GM13976 (cell line): ENCODE measurements around the gene HECTD4.

Source experiments
- DNase-seq: peaks from one replicate; pipeline ENCODE4 v3.0.0; 2012; ENCODE audit warnings: low spot score
- CTCF ChIP-seq: IDR thresholded peaks from 2 replicates; pipeline ENCODE4 v1.5.1; 2012; ENCODE audit warnings: borderline replicate concordance, mild to moderate bottlenecking; ENCODE audit not compliant: insufficient read depth; ENCODE audit errors: extremely low read depth, missing control alignments, control extremely low read depth
- in situ Hi-C: fragments of 300-500 bp; cut with MboI; formaldehyde crosslinking; loops from one replicate; pipeline ENCODE4 v1.12.0; 2022; ENCODE audit warnings: low sequenced_read_pairs, mixed read lengths, inconsistent platforms; ENCODE audit not compliant: unreplicated experiment

Gene HECTD4

DNA sequence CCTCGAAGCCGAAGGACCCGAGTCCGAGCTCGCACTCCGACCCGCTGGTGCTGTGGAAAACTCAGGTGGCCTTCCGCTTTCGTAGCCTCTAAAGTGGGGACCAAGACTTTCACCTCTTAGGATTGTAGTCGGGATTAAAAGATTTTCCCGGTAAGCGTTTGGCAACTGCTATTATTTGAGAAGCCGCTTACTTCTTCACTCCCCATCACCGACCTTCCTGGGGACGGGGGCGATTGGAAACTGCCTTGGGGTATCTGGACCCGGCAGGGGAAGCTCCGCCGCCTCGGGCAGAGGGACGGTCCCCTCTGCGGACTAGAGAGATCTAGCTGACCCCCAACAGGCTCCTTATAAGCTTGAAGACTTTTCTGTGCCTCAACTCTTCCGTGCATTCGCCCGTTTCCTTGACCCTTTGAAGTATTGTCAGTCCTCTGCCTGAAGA lies 256.2 kb downstream of the HECTD4 start:
- no peak for DNase-seq
- no peak for TF ChIP-seq CTCF
- in situ Hi-C loops = no loop called here

DNA sequence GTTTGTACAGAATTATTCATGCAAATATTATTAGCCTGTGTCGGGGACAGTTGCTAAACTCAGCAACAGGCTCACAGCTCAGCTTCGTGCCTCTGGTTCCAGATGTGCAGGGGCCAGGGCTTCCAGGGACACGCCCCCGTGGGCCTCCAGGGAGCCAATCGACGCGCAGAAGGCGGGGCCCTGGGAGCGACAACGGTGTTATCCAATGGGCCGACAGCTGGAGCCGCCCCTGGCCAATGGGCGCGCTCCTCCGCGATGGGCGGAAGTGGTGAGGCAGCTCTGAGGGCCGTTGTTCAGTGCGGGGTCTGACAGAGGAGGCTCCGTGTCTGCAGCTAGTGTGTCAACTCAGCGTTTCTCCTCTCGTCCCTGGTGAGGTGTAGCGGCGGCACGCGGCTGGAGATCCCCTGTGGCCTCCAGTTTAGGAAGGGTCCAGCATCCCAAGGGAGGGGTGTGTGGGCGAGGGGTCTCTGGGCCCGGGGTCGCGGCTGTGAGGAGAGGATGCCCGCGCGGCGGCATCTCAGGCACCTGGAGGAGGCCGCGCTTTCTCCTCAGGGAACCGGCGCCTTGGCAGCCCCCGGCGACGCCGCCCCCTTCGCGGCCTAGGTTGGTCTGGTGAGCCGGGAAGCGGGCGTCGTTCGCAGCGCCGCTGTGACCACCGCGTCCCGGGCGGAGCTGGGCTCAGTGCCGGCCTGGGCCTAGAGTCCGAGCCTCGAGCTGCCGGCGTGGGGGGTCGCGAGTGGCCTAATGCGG lies 256.8 kb downstream of the HECTD4 start, which contains the start of gene TRAFD1:
TSS of gene TRAFD1 (plus strand) at position 311 of the 750 bp plus-strand sequence. CDS start 4,963 bp downstream, outside the sequence.
- in situ Hi-C loops = no loop called here
- DNase-seq = peak; percentile 99
- no peak for TF ChIP-seq CTCF

- in situ Hi-C loops = no loop called here
- no peak for DNase-seq
- TF ChIP-seq CTCF = no peak
Observed at GRCh38 chr12:112124918-112125249, 257.3 kb downstream of the HECTD4 start.

DNA sequence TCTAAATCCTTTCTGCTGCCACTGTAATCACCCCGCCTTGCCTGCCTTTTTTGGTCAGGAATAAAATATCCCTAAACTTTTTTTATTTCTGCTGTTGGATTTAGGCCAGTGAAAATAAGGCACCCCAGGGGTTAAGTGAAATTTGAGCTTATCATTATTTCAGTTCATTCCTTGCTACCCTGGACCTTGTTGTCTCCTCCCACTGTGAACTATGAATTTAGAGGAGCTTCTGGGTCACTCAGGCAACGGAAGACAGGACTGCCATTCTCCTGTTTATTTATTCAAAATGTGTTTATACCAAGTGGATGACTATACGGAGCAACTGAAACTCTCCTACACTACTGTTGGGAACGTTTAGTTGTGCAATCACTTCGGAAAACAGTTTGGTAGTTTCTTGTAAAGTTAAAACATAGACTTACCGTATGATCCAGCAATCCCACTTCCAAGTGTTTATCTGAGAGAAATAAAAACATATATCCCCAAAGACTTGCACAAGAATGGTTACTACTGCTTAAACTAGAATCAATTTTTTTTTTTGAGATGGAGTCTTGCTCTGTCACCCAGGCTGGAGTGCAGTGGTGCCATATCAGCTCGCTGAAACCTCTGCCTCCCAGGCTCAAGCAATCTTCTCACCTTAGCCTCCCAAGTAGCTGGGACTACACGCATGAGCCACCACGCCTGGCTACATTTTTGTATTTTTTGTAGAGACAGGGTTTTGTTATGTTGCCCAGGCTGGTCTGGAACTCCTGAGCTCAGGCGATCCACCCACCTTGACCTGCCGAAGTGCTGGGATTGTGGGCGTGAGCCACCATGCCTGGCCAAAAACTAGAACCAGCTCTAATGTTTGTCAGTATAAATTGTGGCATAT lies 259.2 kb downstream of the HECTD4 start:
- no peak for DNase-seq
- TF ChIP-seq CTCF = no peak
- in situ Hi-C loops = no loop called here

DNA sequence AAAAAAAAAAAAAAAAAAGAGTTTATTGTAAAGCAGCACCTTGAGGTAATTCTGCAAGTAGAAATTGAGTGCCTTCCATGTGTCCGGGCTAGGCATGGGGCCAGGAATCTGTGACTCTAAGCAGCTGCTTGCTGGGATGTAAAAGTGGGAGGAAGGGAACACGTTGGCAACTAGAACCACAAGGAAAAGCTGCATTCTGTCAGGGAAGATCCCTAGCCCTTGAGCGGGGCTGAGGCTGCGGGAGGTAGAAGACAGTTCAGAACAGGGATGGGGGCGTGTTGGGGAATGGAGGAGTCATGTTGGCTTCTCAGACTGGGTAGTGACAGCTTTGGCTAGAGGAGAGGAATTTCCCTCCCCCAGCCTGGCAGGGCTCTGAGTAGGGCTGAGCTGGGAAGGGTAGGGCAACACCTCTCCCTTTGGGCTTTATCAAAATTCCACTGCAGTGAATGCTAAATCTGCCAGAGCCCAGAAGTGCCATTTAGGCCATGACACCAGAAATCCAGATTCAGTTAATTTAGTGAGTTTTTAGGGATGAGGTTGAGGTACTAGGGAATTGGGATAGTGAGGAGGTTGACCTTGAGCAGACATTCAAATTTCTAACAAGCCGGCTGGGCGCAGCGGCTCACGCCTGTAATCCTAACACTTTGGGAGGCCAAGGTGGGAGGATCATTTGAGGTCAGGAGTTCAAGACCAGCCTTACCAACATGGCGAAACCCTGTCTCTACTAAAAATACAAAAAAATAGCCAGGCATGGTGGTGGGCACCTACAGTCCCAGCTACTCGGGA lies 260.3 kb downstream of the HECTD4 start:
- in situ Hi-C loops = no loop called here
- no peak for TF ChIP-seq CTCF
- DNase-seq = no peak

DNA sequence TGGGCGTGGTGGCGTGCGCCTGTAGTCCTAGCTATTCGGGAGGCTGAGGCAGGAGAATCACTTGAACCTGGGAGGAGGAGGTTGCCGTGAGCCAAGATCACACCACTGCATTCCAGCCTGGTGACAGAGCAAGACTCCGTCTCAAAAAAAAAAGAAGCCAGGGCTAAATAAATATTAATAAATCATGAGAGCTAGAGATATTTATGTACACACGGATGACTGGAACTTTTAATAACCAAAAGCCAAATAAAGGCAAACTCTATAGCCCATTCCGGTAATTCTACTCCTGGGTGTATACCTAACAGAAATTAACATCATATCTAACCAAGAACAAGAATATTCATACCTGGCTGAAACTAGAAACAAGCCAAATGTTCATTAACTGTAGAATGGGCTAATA lies 264.5 kb downstream of the HECTD4 start:
- in situ Hi-C loops = no loop called here
- DNase-seq = no peak
- TF ChIP-seq CTCF = no peak
